HEK293 (cell line): ENCODE measurements around the gene C22orf39.

Source experiments
- CTCF ChIA-PET: fragments of 350-600 bp; formaldehyde crosslinking; extraction: SDS; loops from one replicate; lab custom pipeline; 2021; ENCODE audit warnings: antibody characterized with exemption; lab: Yijun Ruan, JAX
- POLR2A ChIA-PET: fragments of 300-600 bp; formaldehyde crosslinking; extraction: SDS; loops from one replicate; lab custom pipeline; 2020; ENCODE audit warnings: antibody characterized with exemption, inconsistent platforms; lab: Yijun Ruan, JAX
- H3K27ac ChIP-seq: fragments of 200-500 bp; sonication (Bioruptor generic); 2 replicates; pipeline ENCODE4 v1.5.1; 2014; ENCODE audit warnings: low read depth, low read length, control low read depth, inconsistent platforms; ENCODE audit errors: extremely low read depth
- H3K36me3 ChIP-seq, 2 experiments: fragments of 200-500 bp in 1 of 2; sonication (Bioruptor generic) in 1 of 2; 1 replicate in 1 of 2; 2 replicates in 1 of 2; pipeline ENCODE4 v1.5.1; 2014 to 2017; ENCODE audit warnings: inconsistent platforms in 2 of 2, low read length in 2 of 2; ENCODE audit not compliant: control insufficient read depth in 2 of 2, insufficient read depth in 1 of 2
- H3K4me1 ChIP-seq: fragments of 200-500 bp; sonication (Bioruptor generic); 2 replicates; pipeline ENCODE4 v1.5.1; 2014; ENCODE audit warnings: mild to moderate bottlenecking, low read length, inconsistent platforms; ENCODE audit not compliant: control insufficient read depth, insufficient read depth
- H3K4me3 ChIP-seq: 2 replicates; pipeline ENCODE4 v1.5.1; 2011; ENCODE audit warnings: low read depth, mild to moderate bottlenecking, control low read depth, low read length, moderate library complexity
- H3K9me3 ChIP-seq: fragments of 200-500 bp; sonication (Bioruptor generic); 2 replicates; pipeline ENCODE4 v1.5.1; 2014; ENCODE audit warnings: low read depth, low read length, inconsistent platforms; ENCODE audit not compliant: control insufficient read depth, insufficient read depth
- KLF1 ChIP-seq: fragments of 450-650 bp; formaldehyde crosslinking; IDR thresholded peaks from 2 replicates; pipeline ENCODE4 v1.5.1; 2016; ENCODE audit warnings: missing biosample characterization, missing genetic modification characterization
- MYNN ChIP-seq: fragments of 450-650 bp; formaldehyde crosslinking; IDR thresholded peaks from 2 replicates; pipeline ENCODE4 v1.5.1; 2016; ENCODE audit warnings: missing biosample characterization, missing genetic modification characterization, borderline replicate concordance
- ZNF121 ChIP-seq: fragments of 450-650 bp; formaldehyde crosslinking; IDR thresholded peaks from 2 replicates; pipeline ENCODE4 v1.5.1; 2016; ENCODE audit warnings: missing biosample characterization, missing genetic modification characterization
- ZNF184 ChIP-seq: fragments of 450-650 bp; IDR thresholded peaks from 2 replicates; pipeline ENCODE4 v1.5.1; 2018; ENCODE audit warnings: missing biosample characterization, mild to moderate bottlenecking, missing genetic modification characterization
- ZNF214 ChIP-seq: fragments of 450-650 bp; formaldehyde crosslinking; IDR thresholded peaks from 2 replicates; pipeline ENCODE4 v1.5.1; 2017; ENCODE audit warnings: missing biosample characterization, mild to moderate bottlenecking, missing genetic modification characterization, borderline replicate concordance
- ZNF302 ChIP-seq: fragments of 450-650 bp; formaldehyde crosslinking; IDR thresholded peaks from 2 replicates; pipeline ENCODE4 v1.5.1; 2016; ENCODE audit warnings: missing biosample characterization, missing genetic modification characterization, low read depth
- ZNF362 ChIP-seq: fragments of 450-650 bp; formaldehyde crosslinking; IDR thresholded peaks from 2 replicates; pipeline ENCODE4 v1.5.1; 2016; ENCODE audit warnings: missing biosample characterization, missing genetic modification characterization
- ZNF37A ChIP-seq: fragments of 450-650 bp; IDR thresholded peaks from 2 replicates; pipeline ENCODE4 v1.5.1; 2018; ENCODE audit warnings: missing biosample characterization, missing genetic modification characterization
- ZNF391 ChIP-seq: fragments of 450-650 bp; formaldehyde crosslinking; IDR thresholded peaks from 2 replicates; pipeline ENCODE4 v1.5.1; 2016; ENCODE audit warnings: low read depth, missing biosample characterization, missing genetic modification characterization, borderline replicate concordance
- ZNF510 ChIP-seq: fragments of 450-650 bp; formaldehyde crosslinking; IDR thresholded peaks from 2 replicates; pipeline ENCODE4 v1.5.1; 2018; ENCODE audit warnings: mild to moderate bottlenecking, missing genetic modification characterization, missing biosample characterization; ENCODE audit not compliant: insufficient replicate concordance
- ZNF518A ChIP-seq: fragments of 450-650 bp; formaldehyde crosslinking; conservative IDR thresholded peaks from 2 replicates; pipeline ENCODE4 v1.5.1; 2016; ENCODE audit warnings: low read depth, missing biosample characterization, missing genetic modification characterization
- TF ChIP-seq, protein P1 (sequence below): fragments of 450-650 bp; formaldehyde crosslinking; IDR thresholded peaks from 2 replicates; pipeline ENCODE4 v1.5.1; 2016; ENCODE audit warnings: missing biosample characterization, missing genetic modification characterization

C22orf39 gene

GRCh38 chr22:19398652-19399051 is 48.9 kb downstream of the C22orf39 start:
- Histone ChIP-seq H3K4me1 (no peaks in the 10 kb centered on the region), H3K4me3 (no peak overlapping the region), H3K36me3 (peaks cover 3 to 85% of the 10 kb centered on the region in 2 experiments; a peak in 2 of 3 replicates), H3K27ac (no peak overlapping the region), H3K9me3 (no peaks in the 10 kb centered on the region)
- POLR2A ChIA-PET, result no interaction called here
- TF ChIP-seq ZNF121 (tag by site-specific recombination) (0 out of 2 replicates have a peak, but pooled peaks have one; percentile 32), ZNF302 (tag by site-specific recombination) (no peak)
- CTCF ChIA-PET, result interaction anchor here (0.6 kb wide), 1 partner anchor 29 kb away, joined by 3 read pairs; no protein-coding TSS in a partner anchor

- POLR2A ChIA-PET, result no interaction called here
- H3K27ac ChIP-seq, result no peak overlapping the region
- no peak for TF ChIP-seq ZNF362 (tag by site-specific recombination)
- TF ChIP-seq KLF1 (tag by site-specific recombination), result peak; percentile 75
- no peak for TF ChIP-seq ZNF184 (tag by site-specific recombination)
- no peak for TF ChIP-seq ZNF510 (tag by site-specific recombination)
- TF ChIP-seq, all 188 proteins: peak for 1
- CTCF ChIA-PET, result no interaction called here
- no peaks in the 10 kb centered on the region for H3K9me3 ChIP-seq
- H3K4me1 ChIP-seq, result no peaks in the 10 kb centered on the region
- no peak overlapping the region for H3K4me3 ChIP-seq
- peaks cover 3 to 88% of the 10 kb centered on the region in 2 experiments; a peak in 2 of 3 replicates for H3K36me3 ChIP-seq
Observed at GRCh38 chr22:19398206-19398605, 49.3 kb downstream of the C22orf39 start.

- no peak overlapping the region for H3K27ac ChIP-seq
- peaks cover 3 to 90% of the 10 kb centered on the region in 2 experiments; a peak in 2 of 3 replicates for H3K36me3 ChIP-seq
- ChIA-PET POLR2A (no interaction called here), CTCF (interaction anchor here (1.6 kb wide), 1 partner anchor 7 kb away, joined by 4 read pairs; no protein-coding TSS in a partner anchor)
- no peak overlapping the region for H3K4me3 ChIP-seq
- no peaks in the 10 kb centered on the region for H3K9me3 ChIP-seq
- TF ChIP-seq ZNF37A (no peak), MYNN (tag by site-specific recombination) (no peak), ZNF518A (tag by site-specific recombination) (no peak)
- no peaks in the 10 kb centered on the region for H3K4me1 ChIP-seq
Observed at GRCh38 chr22:19397734-19398104, 49.8 kb downstream of the C22orf39 start.

DNA sequence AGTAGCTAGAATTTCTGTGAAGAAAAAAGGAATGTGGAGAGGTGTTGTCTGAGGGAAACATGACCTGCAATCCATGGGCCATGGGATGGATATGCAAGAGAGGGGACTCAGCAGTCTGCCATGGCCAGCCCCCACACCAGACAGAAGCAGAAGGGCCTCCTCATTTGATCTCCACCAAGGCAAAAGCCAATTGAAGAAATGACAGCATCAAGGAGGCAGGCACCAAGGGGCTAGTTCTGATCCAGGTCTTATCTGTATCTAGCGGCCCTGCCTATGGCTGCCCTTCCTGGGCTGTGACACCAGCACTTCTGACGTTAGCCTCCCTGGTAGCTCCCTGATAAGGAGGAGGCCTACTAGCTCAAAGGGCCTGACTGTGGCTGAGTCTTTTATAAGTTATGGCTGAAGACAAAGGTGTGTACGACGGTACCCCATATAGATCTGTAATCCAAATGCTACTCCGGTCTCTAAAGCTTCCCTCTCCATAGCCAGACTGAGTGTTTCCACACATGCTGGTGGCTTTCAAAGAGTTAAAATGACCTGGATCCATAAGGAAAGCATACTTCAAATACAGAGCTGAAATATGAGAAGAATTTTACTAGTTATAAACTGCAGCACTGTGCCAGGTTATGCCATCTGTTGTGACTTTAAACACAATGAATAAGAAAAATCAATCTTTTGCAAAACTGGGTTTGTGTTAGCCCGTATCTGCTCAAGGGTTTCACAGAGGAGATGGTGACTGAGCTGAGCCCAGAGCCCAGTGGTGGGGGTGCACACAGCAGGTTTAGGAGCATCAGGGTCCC is 50.4 kb downstream of the C22orf39 start:
- H3K9me3 ChIP-seq, result no peaks in the 10 kb centered on the region
- H3K4me1 ChIP-seq, result no peaks in the 10 kb centered on the region
- peaks cover 3 to 94% of the 10 kb centered on the region in 2 experiments; a peak in 2 of 3 replicates for H3K36me3 ChIP-seq
- no peak overlapping the region for H3K4me3 ChIP-seq
- CTCF ChIA-PET, result interaction anchor here (1.0 to 1.6 kb wide), 2 partner anchors 8 to 252 kb away, joined by 3 to 4 read pairs; partner anchors contain the start of gene ESS2
- TF ChIP-seq ZNF391 (tag by site-specific recombination), result no peak
- TF ChIP-seq, protein P1, sequence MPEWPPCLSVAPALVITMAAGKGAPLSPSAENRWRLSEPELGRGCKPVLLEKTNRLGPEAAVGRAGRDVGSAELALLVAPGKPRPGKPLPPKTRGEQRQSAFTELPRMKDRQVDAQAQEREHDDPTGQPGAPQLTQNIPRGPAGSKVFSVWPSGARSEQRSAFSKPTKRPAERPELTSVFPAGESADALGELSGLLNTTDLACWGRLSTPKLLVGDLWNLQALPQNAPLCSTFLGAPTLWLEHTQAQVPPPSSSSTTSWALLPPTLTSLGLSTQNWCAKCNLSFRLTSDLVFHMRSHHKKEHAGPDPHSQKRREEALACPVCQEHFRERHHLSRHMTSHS, result no peak
- no peak for TF ChIP-seq ZNF510 (tag by site-specific recombination)
- no peak for TF ChIP-seq ZNF214 (tag by site-specific recombination)
- POLR2A ChIA-PET, result no interaction called here
- H3K27ac ChIP-seq, result no peak overlapping the region
